Keratinocyte (primary cell): Measurements from ENCODE around the gene TPRG1L.

Experiments
- EZH2 ChIP-seq: IDR thresholded peaks from one replicate; pipeline ENCODE4 v1.6.1; 2012; ENCODE audit warnings: inconsistent platforms, mild to moderate bottlenecking, low read length, moderate library complexity
- TF ChIP-seq, protein P1 (sequence below), 3 experiments: IDR thresholded peaks in 1 of 3; conservative IDR thresholded peaks in 1 of 3; optimal IDR thresholded peaks in 1 of 3; 2 replicates in 2 of 3; 3 replicates in 1 of 3; pipeline versions ENCODE3 to v1.5.1; 2011; ENCODE audit warnings: low read length in 3 of 3, mild to moderate bottlenecking in 3 of 3, moderate library complexity in 2 of 3, control low read depth in 1 of 3, inconsistent platforms in 1 of 3; ENCODE audit not compliant: insufficient read depth in 2 of 3; ENCODE audit errors: extremely low read depth in 1 of 3

DNA sequence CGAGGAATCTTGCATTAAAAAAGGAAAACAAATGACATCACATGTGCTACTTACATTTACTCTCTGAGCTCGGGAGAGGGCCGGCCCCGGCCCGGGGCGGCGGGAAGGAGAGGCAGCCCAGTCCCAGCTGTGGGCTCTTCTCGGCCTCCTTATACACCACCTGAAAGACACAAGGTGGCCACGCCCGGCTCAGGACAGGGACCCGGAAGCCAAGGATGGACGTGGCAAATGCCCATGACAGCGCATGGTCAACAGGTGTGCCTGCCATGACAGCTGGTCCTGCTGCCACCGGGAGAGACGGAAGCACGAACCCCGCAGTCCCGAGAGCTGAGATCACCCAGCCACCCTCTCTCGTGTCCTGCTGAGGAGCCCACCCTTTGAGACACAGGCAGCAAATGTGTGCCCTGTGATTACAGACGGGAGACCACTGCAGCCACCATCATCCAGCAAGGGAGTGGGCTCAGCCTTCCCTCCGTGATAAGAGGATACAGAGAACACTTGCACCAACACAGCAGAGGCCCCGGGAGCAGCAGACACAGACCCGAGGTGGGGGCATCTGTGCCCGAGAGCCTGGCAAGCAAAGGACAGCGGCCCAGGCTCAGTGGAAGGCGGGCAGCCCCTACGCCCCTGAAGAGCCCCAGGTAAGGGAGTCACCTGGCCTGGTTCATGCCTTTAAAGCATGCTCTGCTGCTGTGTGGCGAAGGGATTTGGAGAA, 8.7 kb downstream of the TPRG1L start:
- TF ChIP-seq, protein P1, sequence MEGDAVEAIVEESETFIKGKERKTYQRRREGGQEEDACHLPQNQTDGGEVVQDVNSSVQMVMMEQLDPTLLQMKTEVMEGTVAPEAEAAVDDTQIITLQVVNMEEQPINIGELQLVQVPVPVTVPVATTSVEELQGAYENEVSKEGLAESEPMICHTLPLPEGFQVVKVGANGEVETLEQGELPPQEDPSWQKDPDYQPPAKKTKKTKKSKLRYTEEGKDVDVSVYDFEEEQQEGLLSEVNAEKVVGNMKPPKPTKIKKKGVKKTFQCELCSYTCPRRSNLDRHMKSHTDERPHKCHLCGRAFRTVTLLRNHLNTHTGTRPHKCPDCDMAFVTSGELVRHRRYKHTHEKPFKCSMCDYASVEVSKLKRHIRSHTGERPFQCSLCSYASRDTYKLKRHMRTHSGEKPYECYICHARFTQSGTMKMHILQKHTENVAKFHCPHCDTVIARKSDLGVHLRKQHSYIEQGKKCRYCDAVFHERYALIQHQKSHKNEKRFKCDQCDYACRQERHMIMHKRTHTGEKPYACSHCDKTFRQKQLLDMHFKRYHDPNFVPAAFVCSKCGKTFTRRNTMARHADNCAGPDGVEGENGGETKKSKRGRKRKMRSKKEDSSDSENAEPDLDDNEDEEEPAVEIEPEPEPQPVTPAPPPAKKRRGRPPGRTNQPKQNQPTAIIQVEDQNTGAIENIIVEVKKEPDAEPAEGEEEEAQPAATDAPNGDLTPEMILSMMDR (optimal IDR thresholded peaks at IDR 0.05 in 1 of 3, IDR thresholded peaks at IDR 0.05 in 1 of 3, conservative IDR thresholded peaks at IDR 0.05 in 1 of 3; ENCODE audit: extremely low read depth in 1 of 3, insufficient read depth in 2 of 3, low read length in 3 of 3) = no peak
- TF ChIP-seq EZH2 = no peak
